Smooth muscle cell (in vitro differentiated cells): ENCODE measurements around the gene NME7. TPM values are rescaled to one million over a fixed set of nuclear protein-coding genes. Genes with fewer than 3 reads are reported as not detected.

Experiments used
- DNase-seq: peaks from one replicate; lab custom pipeline; 2025; ENCODE audit not compliant: unreplicated experiment; lab: John Stamatoyannopoulos, UW
- H2AFZ ChIP-seq: fragments of 200-600 bp; sonication (generic); 2 replicates; pipeline ENCODE4 v1.6.0; 2016; ENCODE audit warnings: antibody characterized with exemption, low read depth, mild to moderate bottlenecking
- H3F3A ChIP-seq: fragments of 200-600 bp; sonication (generic); 2 replicates; pipeline ENCODE4 v1.6.0; 2017; ENCODE audit warnings: antibody characterized with exemption, low read depth
- H3K27ac ChIP-seq: fragments of 200-600 bp; sonication (generic); 2 replicates; pipeline ENCODE4 v1.5.1; 2016; ENCODE audit warnings: low read depth, mild to moderate bottlenecking
- H3K27me3 ChIP-seq: fragments of 200-600 bp; sonication (generic); 2 replicates; pipeline ENCODE4 v1.6.1; 2016; ENCODE audit warnings: low read depth, mild to moderate bottlenecking
- H3K36me3 ChIP-seq: fragments of 200-600 bp; sonication (generic); 2 replicates; pipeline ENCODE4 v1.5.1; 2016; ENCODE audit warnings: low read depth
- H3K4me1 ChIP-seq: fragments of 200-600 bp; sonication (generic); 2 replicates; pipeline ENCODE4 v1.5.1; 2016; ENCODE audit warnings: low read depth
- H3K4me2 ChIP-seq: fragments of 200-600 bp; sonication (generic); 2 replicates; pipeline ENCODE4 v1.6.0; 2016; ENCODE audit warnings: mild to moderate bottlenecking
- H3K4me3 ChIP-seq: fragments of 200-600 bp; sonication (generic); 2 replicates; pipeline ENCODE4 v1.5.1; 2016; ENCODE audit warnings: mild to moderate bottlenecking
- H3K79me2 ChIP-seq: fragments of 200-600 bp; sonication (generic); 2 replicates; pipeline ENCODE4 v1.6.0; 2016; ENCODE audit warnings: low read depth, mild to moderate bottlenecking
- H3K9ac ChIP-seq: fragments of 200-600 bp; sonication (generic); 2 replicates; pipeline ENCODE4 v1.6.0; 2016; ENCODE audit warnings: low read depth
- H3K9me3 ChIP-seq: fragments of 200-600 bp; sonication (generic); replicated peaks from 2 replicates; pipeline ENCODE4 v1.5.1; 2016; ENCODE audit warnings: low read depth
- H4K20me1 ChIP-seq: fragments of 200-600 bp; sonication (generic); 2 replicates; pipeline ENCODE4 v1.6.0; 2016; ENCODE audit warnings: low read depth
- WGBS: methylation state at CpG from one replicate; pipeline ENCODE4 v1.1.7; 2016; ENCODE audit warnings: low lambda C conversion rate; 5-methylcytosine and 5-hydroxymethylcytosine counted together
- polyA plus RNA-seq: library from polyadenylated mRNA; unstranded; fragments of >200 nt; fragmentation: Nextera tagmentation; extraction: Ambion mirVana; gene quantifications from 2 replicates; pipeline ENCODE4 v1.2.1, GENCODE V29; 2016
- total RNA-seq: library from RNA; depleted of rRNA; stranded (reverse); fragments of >200 nt; gene quantifications from 2 replicates; pipeline ENCODE4 v1.2.3, GENCODE V29; 2014
- TF ChIP-seq, protein P1 (sequence below): fragments of 200-600 bp; sonication (generic); IDR thresholded peaks from 2 replicates; pipeline ENCODE4 v1.5.1; 2017; ENCODE audit warnings: borderline replicate concordance, mild to moderate bottlenecking, antibody characterized with exemption; ENCODE audit not compliant: insufficient read depth, poor library complexity, severe bottlenecking

The NME7 gene
- total and polyA plus RNA-seq, 2 experiments from 2014 or later = 26.5 to 77.8 TPM

DNA sequence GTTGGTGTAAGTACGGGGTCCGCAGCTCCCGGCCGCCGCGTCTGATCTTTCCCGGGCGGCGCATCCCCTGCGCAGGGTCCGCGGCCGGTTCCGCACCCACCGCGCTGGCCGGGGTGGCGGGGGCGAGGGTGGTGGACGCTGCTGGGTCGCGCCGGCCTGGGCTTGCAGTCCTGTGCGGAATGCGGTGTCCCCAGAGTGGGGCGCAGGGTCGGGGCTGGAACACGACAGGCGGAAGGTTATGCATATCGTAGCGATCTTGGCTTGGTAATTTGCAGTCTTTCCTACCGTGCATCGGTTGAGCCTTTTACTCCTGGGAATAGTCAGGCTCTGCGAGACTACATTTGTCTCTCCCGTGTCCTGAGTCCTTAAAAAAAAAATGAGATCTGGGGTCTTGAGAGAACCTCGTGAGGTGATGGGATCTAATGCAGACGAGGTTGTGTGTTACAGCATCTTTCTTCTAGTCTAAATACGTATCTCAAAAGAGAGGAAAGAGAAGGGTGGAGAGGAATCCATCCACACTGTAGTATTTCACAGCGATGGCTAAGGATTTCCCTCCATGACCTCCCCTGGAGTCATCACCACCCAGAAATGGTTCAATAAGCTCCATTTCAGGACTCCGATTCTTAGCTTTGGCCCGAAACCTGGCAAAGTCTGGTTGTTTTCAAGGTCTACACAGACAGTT is 260.5 kb downstream of the NME7 start:
- Histone ChIP-seq H4K20me1 (peaks cover 55% of the 10 kb centered on the region), H2AFZ (no peak overlapping the region), H3K9me3 (no peaks in the 10 kb centered on the region), H3K27ac (peak overlapping the region; percentile 99), H3F3A (peaks cover 46% of the 10 kb centered on the region), H3K4me1 (peaks cover 34% of the 10 kb centered on the region), H3K36me3 (no peaks in the 10 kb centered on the region), H3K4me2 (peak overlapping the region; percentile 96), H3K79me2 (peaks cover 58% of the 10 kb centered on the region), H3K27me3 (no peaks in the 10 kb centered on the region), H3K9ac (peak overlapping the region; percentile 97), H3K4me3 (peak overlapping the region; percentile 92)
- TF ChIP-seq, protein P1, sequence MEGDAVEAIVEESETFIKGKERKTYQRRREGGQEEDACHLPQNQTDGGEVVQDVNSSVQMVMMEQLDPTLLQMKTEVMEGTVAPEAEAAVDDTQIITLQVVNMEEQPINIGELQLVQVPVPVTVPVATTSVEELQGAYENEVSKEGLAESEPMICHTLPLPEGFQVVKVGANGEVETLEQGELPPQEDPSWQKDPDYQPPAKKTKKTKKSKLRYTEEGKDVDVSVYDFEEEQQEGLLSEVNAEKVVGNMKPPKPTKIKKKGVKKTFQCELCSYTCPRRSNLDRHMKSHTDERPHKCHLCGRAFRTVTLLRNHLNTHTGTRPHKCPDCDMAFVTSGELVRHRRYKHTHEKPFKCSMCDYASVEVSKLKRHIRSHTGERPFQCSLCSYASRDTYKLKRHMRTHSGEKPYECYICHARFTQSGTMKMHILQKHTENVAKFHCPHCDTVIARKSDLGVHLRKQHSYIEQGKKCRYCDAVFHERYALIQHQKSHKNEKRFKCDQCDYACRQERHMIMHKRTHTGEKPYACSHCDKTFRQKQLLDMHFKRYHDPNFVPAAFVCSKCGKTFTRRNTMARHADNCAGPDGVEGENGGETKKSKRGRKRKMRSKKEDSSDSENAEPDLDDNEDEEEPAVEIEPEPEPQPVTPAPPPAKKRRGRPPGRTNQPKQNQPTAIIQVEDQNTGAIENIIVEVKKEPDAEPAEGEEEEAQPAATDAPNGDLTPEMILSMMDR = no peak
- under 1% methylated on average over 39 of the region's 41 CpGs for WGBS
- DNase-seq = no peak

- TF ChIP-seq, protein P1 = peak; percentile 41
- Histone ChIP-seq H3K4me2 (peak within 1 kb of the TSS; percentile 96), H3K4me3 (peak within 1 kb of the TSS; percentile 92), H3K36me3 (no peaks in the 10 kb centered on the region), H2AFZ (no peak within 1 kb of the TSS), H3F3A (peaks cover 38% of the 10 kb centered on the region), H3K79me2 (peaks cover 50% of the 10 kb centered on the region), H3K9me3 (no peaks in the 10 kb centered on the region), H3K4me1 (peaks cover 36% of the 10 kb centered on the region), H3K9ac (peak within 1 kb of the TSS; percentile 97), H3K27me3 (no peaks in the 10 kb centered on the region), H3K27ac (peak within 1 kb of the TSS; percentile 99), H4K20me1 (peaks cover 48% of the 10 kb centered on the region)
- 1% methylated on average over 44 of the region's 100 CpGs for WGBS
- DNase-seq = peak; percentile 62
Observed at GRCh38 chr1:169106095-169106920, 261.3 kb downstream of the NME7 start, which contains the start of gene ATP1B1. Gene ATP1B1 (plus strand): TSS chr1:169106690. CDS start chr1:169106830, 140 bp downstream.

DNA sequence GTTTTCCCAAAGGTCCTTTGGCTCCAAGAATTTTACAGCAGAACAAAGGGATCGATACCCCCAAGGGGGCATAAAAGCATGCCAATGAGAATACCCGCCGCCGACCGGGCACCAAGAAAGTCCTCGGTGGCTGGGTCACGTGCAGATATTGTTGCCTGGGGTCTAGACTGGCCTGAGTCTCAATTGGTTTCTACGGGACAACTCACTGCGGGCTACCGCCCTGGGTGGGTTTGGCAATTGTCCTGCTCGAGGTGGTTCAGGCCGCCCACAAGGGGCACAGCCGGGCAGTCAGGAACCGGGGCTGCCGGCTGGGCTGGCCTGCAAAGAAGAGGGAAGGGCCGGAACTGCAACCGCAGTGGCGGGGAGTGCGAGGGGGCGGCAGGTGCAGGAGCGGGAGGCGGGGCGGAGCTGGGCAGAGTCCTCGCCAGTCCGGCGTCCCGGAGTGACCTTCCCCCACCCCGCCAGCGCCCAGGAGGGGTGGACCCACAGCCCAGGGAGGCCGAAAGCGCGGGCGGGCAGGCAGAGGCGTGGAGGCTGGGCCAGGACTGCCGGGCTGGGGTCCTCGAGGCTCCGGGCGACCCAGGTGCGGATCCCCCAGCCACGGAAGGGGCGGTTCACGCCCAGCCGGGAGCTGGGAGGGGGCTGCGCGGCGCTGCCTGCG is 262.0 kb downstream of the NME7 start:
- Histone ChIP-seq H4K20me1 (peaks cover 40% of the 10 kb centered on the region), H3K4me2 (peak overlapping the region; percentile 96), H3K27ac (no peak overlapping the region), H3K9me3 (no peaks in the 10 kb centered on the region), H3K36me3 (no peaks in the 10 kb centered on the region), H2AFZ (no peak overlapping the region), H3K4me1 (peaks cover 31% of the 10 kb centered on the region), H3K4me3 (peak overlapping the region; percentile 92), H3K79me2 (peaks cover 43% of the 10 kb centered on the region), H3K27me3 (no peaks in the 10 kb centered on the region), H3F3A (peaks cover 31% of the 10 kb centered on the region), H3K9ac (peak overlapping the region; percentile 97)
- TF ChIP-seq, protein P1 = peak; percentile 5
- no peak for DNase-seq
- 11% methylated on average over 25 of the region's 47 CpGs for WGBS
